Measurements from ENCODE around the gene P2RY2. TPM values are rescaled to one million over a fixed set of nuclear protein-coding genes. Genes with fewer than 3 reads are reported as not detected.

P2RY2 gene
- total RNA-seq, 1 donor from 2014 or later, result 12.1 TPM

- peaks cover 20% of the 10 kb centered on the region for H3K4me1 Mint-ChIP-seq (ENCODE audit: unreplicated experiment)
- peaks cover 4% of the 10 kb centered on the region for H3K9me3 Mint-ChIP-seq
- H3K27me3 Mint-ChIP-seq, result no peaks in the 10 kb centered on the region
- TF ChIP-seq CTCF (conservative IDR thresholded peaks at IDR 0.05), result no peak
- no peak for DNase-seq (ENCODE audit: extremely low spot score, unreplicated experiment)
- no peaks in the 10 kb centered on the region for H3K36me3 Mint-ChIP-seq
- peak overlapping the region; percentile 76 for H3K4me3 Mint-ChIP-seq
- H3K27ac Mint-ChIP-seq, result peak overlapping the region; percentile 98
These were observed 15.9 kb upstream of the P2RY2 start for GRCh38 chr11:73201888-73202780.

- H3K27me3 Mint-ChIP-seq, result no peaks in the 10 kb centered on the region
- DNase-seq (ENCODE audit: extremely low spot score, unreplicated experiment), result no peak
- no peaks in the 10 kb centered on the region for H3K36me3 Mint-ChIP-seq
- TF ChIP-seq CTCF (conservative IDR thresholded peaks at IDR 0.05), result no peak
- H3K4me1 Mint-ChIP-seq (ENCODE audit: unreplicated experiment), result peaks cover 20% of the 10 kb centered on the region
- peaks cover 4% of the 10 kb centered on the region for H3K9me3 Mint-ChIP-seq
- no peak overlapping the region for H3K27ac Mint-ChIP-seq
- peak overlapping the region; percentile 9 for H3K4me3 Mint-ChIP-seq
These were observed 14.8 kb upstream of the P2RY2 start for GRCh38 chr11:73203322-73203721.

GRCh38 chr11:73203790-73204189 lies 14.3 kb upstream of the P2RY2 start:
- DNase-seq (ENCODE audit: extremely low spot score, unreplicated experiment), result no peak
- Mint-ChIP-seq H3K4me1 (ENCODE audit: unreplicated experiment) (peaks cover 16% of the 10 kb centered on the region), H3K9me3 (no peaks in the 10 kb centered on the region), H3K27ac (no peak overlapping the region), H3K36me3 (no peaks in the 10 kb centered on the region), H3K4me3 (no peak overlapping the region), H3K27me3 (no peaks in the 10 kb centered on the region)
- no peak for TF ChIP-seq CTCF (conservative IDR thresholded peaks at IDR 0.05)

GRCh38 chr11:73204711-73205121 lies 13.4 kb upstream of the P2RY2 start:
- no peaks in the 10 kb centered on the region for H3K36me3 Mint-ChIP-seq

GRCh38 chr11:73205661-73206343 lies 12.3 kb upstream of the P2RY2 start:
- no peak for DNase-seq (ENCODE audit: extremely low spot score, unreplicated experiment)
- Mint-ChIP-seq H3K9me3 (no peaks in the 10 kb centered on the region), H3K36me3 (no peaks in the 10 kb centered on the region), H3K27ac (peak overlapping the region; percentile 4), H3K4me1 (ENCODE audit: unreplicated experiment) (peaks cover 5% of the 10 kb centered on the region), H3K4me3 (no peak overlapping the region), H3K27me3 (no peaks in the 10 kb centered on the region)
- no peak for TF ChIP-seq CTCF (conservative IDR thresholded peaks at IDR 0.05)

More at GRCh38 chr11:73204711-73205121, 13.4 kb upstream of the P2RY2 start:
- H3K4me3 Mint-ChIP-seq, result no peak overlapping the region
- H3K4me1 Mint-ChIP-seq (ENCODE audit: unreplicated experiment), result peaks cover 14% of the 10 kb centered on the region
- TF ChIP-seq CTCF (conservative IDR thresholded peaks at IDR 0.05), result no peak
- no peak for DNase-seq (ENCODE audit: extremely low spot score, unreplicated experiment)
- H3K27me3 Mint-ChIP-seq, result no peaks in the 10 kb centered on the region
- no peaks in the 10 kb centered on the region for H3K9me3 Mint-ChIP-seq
- no peak overlapping the region for H3K27ac Mint-ChIP-seq

Measured in type B pancreatic cell (in vitro differentiated cells).